Spleen (tissue), 11 donors: ENCODE measurements around the gene UNC50. TPM values are rescaled to one million over a fixed set of nuclear protein-coding genes. Genes with fewer than 3 reads are reported as not detected.
"Not testable (repeated sequence)": the region's sequence is repeated elsewhere in the genome, so short reads cannot be mapped to it uniquely, and the experiment has no call there.

ENCODE experiments used
- DNase-seq: peaks from one replicate; pipeline ENCODE4 v3.0.0-alpha.2; 2020
- H3K27ac ChIP-seq, 8 donors: fragments of 200-600 bp; sonication (generic) in 7 of 8; 1 replicate in 4 of 8; 2 replicates in 4 of 8; pipeline versions ENCODE4 v1.5.0 to v1.8.0; 2016 to 2021; ENCODE audit warnings: inconsistent platforms in 4 of 8, mild to moderate bottlenecking in 4 of 8, moderate library complexity in 1 of 8
- H3K27me3 ChIP-seq, 7 donors: fragments of 200-600 bp; sonication (generic) in 6 of 7; replicated peaks in 1 of 7; 1 replicate in 4 of 7; 2 replicates in 3 of 7; pipeline versions ENCODE4 v1.5.0 to v1.8.0; 2016 to 2021; ENCODE audit warnings: inconsistent platforms in 3 of 7, mild to moderate bottlenecking in 1 of 7
- H3K36me3 ChIP-seq, 6 donors: fragments of 200-600 bp; sonication (generic) in 5 of 6; 1 replicate in 4 of 6; 2 replicates in 2 of 6; pipeline versions ENCODE4 v1.5.0 to v1.8.0; 2016 to 2021; ENCODE audit warnings: inconsistent platforms in 2 of 6
- H3K4me1 ChIP-seq, 6 donors: fragments of 200-600 bp; sonication (generic) in 5 of 6; 1 replicate in 3 of 6; 2 replicates in 3 of 6; pipeline versions ENCODE4 v1.5.0 to v1.8.0; 2016 to 2021; ENCODE audit warnings: inconsistent platforms in 3 of 6
- H3K4me3 ChIP-seq, 8 donors: fragments of 200-600 bp; sonication (generic) in 7 of 8; 1 replicate in 4 of 8; 2 replicates in 4 of 8; pipeline versions ENCODE4 v1.5.0 to v1.8.0; 2016 to 2021; ENCODE audit warnings: inconsistent platforms in 4 of 8, mild to moderate bottlenecking in 4 of 8, moderate library complexity in 2 of 8
- H3K9me3 ChIP-seq, 8 donors: fragments of 200-600 bp; sonication (generic) in 7 of 8; 1 replicate in 4 of 8; 2 replicates in 4 of 8; pipeline versions ENCODE4 v1.5.0 to v1.8.0; 2016 to 2021; ENCODE audit warnings: inconsistent platforms in 4 of 8
- POLR2A ChIP-seq, 3 donors: fragments of 450-650 bp; IDR thresholded peaks; one replicate each; pipeline ENCODE4 v1.5.1; 2017; ENCODE audit warnings: antibody characterized with exemption in 3 of 3, mild to moderate bottlenecking in 1 of 3
- POLR2AphosphoS5 ChIP-seq, 3 donors: sonication (generic); formaldehyde crosslinking; IDR thresholded peaks; one replicate each; pipeline ENCODE4 v1.5.1; 2017; ENCODE audit warnings: antibody characterized with exemption in 3 of 3
- WGBS, 5 donors: extraction: QIAGEN DNeasy Blood & Tissue Kit in 3 of 5; methylation state at CpG; one replicate each; pipeline versions ENCODE4 v1.1.5 to v1.1.7; 2013 to 2018; 5-methylcytosine and 5-hydroxymethylcytosine counted together
- intact Hi-C: fragments of 100-400 bp; cut with DNase I; formaldehyde crosslinking; loops from one replicate; pipeline ENCODE4 v1.15.0; 2023; ENCODE audit warnings: low total_unique reads
- polyA plus RNA-seq, 3 donors: library from polyadenylated mRNA; stranded (reverse); fragments of 200-250 nt; gene quantifications; one replicate each; pipeline ENCODE4 v1.2.1, GENCODE V29; 2013
- total RNA-seq, 7 donors: library from RNA; depleted of rRNA in 3 of 7; stranded (reverse); fragments of >200 nt in 3 of 7; fragmentation: NEBNext Ultra II Directional in 4 of 7; extraction: Animal tissue kit (Norgen Biotek cat#: 25700) in 4 of 7; gene quantifications; one replicate each; pipeline versions ENCODE4 v1.1.0 to v1.2.1, GENCODE V29; 2016 to 2021
- TF ChIP-seq, protein P1 (sequence below), 11 experiments: fragments of 200-600 bp in 7 of 11; fragments of 450-650 bp in 4 of 11; sonication (generic) in 4 of 11; IDR thresholded peaks in 8 of 11; conservative IDR thresholded peaks in 3 of 11; 1 replicate in 7 of 11; 2 replicates in 4 of 11; pipeline versions ENCODE4 v1.4.0 to v1.8.0; 2016 to 2021; ENCODE audit warnings: antibody characterized with exemption in 11 of 11, inconsistent platforms in 4 of 11, mild to moderate bottlenecking in 1 of 11
- donor health status: healthy with polysubstance abuse.
- donor health status: DM: no; HTN: no; CAD: no; lungs with moderate emphysema.
- donor health status: DM: no; HTN: no; CAD: no.
- donor health status: Bipolar disorder and iron deficiency.
- donor health status: healthy.
- donor health status: DM: no; HTN: no; CAD: no.
- donor health status: DM: yes; HTN: yes; CAD: no.

UNC50 gene
- total and polyA plus RNA-seq, 10 donors, result 32.1 to 56.5 (median 43.3) TPM

DNA sequence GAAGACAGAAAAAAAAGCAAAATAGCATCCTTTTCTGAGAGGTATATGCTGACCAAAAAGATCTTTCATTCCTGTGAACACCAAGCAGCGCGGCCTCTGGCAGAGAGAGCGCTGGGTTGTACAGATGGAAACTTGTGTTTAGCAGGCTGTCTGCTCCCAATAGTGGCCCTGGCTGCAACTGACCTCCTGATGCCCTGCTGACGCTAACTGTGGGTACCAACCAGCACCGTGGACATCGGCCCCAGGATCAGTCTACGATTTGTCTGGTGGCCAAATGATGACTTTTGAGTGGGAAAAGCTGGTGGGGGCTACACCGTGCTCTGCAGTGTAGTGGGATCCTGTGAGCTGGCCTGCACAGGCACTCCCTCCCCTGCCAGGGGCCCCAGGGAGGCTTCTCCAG, 15.8 kb upstream of the UNC50 start:
- WGBS, 5 donors, result 94 to 98% (median 96%) methylated on average over 8 of the region's 8 CpGs
- peaks cover 0 to 87% (median 22%) of the 10 kb centered on the region in 6 donors for H3K36me3 ChIP-seq

DNA sequence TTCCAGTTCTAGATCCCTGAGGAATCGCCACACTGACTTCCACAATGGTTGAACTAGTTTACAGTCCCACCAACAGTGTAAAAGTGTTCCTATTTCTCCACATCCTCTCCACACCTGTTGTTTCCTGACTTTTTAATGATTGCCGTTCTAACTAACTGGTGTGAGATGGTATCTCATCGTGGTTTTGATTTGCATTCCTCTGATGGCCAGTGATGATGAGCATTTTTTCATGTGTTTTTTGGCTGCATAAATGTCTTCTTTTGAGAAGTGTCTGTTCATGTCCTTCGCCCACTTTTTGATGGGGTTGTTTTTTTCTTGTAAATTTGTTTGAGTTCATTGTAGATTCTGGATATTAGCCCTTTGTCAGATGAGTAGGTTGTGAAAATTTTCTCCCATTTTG, 13.7 kb upstream of the UNC50 start:
- H3K27ac ChIP-seq, H3K27me3 ChIP-seq, DNase-seq, H3K9me3 ChIP-seq, H3K4me3 ChIP-seq, intact Hi-C loops, H3K4me1 ChIP-seq: not testable (repeated sequence)
- H3K36me3 ChIP-seq, result peaks cover 0 to 87% (median 30%) of the 10 kb centered on the region in 6 donors
- WGBS, 5 donors, result 74 to 90% (median 78%) methylated on average over 2 to 4 of the region's 4 CpGs

More for the DNA sequence above, 15.8 kb upstream of the UNC50 start:
- Histone ChIP-seq H3K4me1 (no peaks in the 10 kb centered on the region), H3K9me3 (peaks cover 0 to 8% (median 1%) of the 10 kb centered on the region in 8 donors), H3K27ac (no peak overlapping the region), H3K4me3 (no peak overlapping the region), H3K27me3 (no peaks in the 10 kb centered on the region)
- TF ChIP-seq POLR2AphosphoS5 (IDR thresholded peaks at IDR 0.05), result peak in 1 of 3 donors; percentile 10
- TF ChIP-seq, protein P1, sequence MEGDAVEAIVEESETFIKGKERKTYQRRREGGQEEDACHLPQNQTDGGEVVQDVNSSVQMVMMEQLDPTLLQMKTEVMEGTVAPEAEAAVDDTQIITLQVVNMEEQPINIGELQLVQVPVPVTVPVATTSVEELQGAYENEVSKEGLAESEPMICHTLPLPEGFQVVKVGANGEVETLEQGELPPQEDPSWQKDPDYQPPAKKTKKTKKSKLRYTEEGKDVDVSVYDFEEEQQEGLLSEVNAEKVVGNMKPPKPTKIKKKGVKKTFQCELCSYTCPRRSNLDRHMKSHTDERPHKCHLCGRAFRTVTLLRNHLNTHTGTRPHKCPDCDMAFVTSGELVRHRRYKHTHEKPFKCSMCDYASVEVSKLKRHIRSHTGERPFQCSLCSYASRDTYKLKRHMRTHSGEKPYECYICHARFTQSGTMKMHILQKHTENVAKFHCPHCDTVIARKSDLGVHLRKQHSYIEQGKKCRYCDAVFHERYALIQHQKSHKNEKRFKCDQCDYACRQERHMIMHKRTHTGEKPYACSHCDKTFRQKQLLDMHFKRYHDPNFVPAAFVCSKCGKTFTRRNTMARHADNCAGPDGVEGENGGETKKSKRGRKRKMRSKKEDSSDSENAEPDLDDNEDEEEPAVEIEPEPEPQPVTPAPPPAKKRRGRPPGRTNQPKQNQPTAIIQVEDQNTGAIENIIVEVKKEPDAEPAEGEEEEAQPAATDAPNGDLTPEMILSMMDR (IDR thresholded peaks at IDR 0.05 in 8 of 11, conservative IDR thresholded peaks at IDR 0.05 in 3 of 11), result no peak
- intact Hi-C loops, result no loop called here
- DNase-seq, result no peak

DNA sequence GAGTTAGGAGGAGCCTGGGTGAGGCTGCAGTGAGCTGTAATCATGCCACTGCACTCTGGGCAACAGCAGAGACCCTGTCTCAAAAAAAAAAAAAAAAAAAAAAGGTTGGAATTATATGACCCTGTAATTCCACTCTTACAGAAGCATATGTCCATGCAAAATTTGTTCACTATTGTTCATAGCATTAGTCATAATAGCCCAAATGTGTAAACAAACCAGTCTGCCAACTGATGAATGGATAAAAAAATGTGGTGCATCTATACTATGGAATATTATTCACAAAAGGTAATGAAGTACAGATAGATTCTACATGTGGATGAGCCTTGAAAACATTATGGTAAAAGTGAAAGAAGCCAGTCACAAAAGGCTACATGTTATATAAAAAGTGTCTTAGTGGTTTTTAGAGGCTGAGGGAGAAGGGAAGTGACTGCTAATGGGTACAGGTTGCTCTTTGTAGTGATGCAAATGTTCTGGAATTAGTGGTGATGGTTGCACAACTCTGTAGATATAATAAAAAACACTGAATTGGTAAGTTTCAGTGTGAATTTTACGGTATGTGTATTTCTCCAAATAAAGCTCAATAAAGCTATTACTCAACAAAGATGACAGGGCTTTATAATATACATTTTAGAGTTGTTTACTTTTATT, 9.5 kb upstream of the UNC50 start:
- TF ChIP-seq, protein P1 (IDR thresholded peaks at IDR 0.05 in 8 of 11, conservative IDR thresholded peaks at IDR 0.05 in 3 of 11), result no peak
- TF ChIP-seq POLR2A (IDR thresholded peaks at IDR 0.05) (no peak), POLR2AphosphoS5 (IDR thresholded peaks at IDR 0.05) (no peak)
- Histone ChIP-seq H3K27ac (no peak overlapping the region), H3K4me3 (no peak overlapping the region), H3K9me3 (peaks cover 0 to 4% (median 1%) of the 10 kb centered on the region in 8 donors), H3K36me3 (peaks cover 0 to 87% (median 53%) of the 10 kb centered on the region in 6 donors), H3K27me3 (no peaks in the 10 kb centered on the region), H3K4me1 (no peaks in the 10 kb centered on the region)
- intact Hi-C loops, result no loop called here
- WGBS, 5 donors, result 74 to 95% (median 82%) methylated on average over 1 of the region's 1 CpG
- no peak for DNase-seq

DNA sequence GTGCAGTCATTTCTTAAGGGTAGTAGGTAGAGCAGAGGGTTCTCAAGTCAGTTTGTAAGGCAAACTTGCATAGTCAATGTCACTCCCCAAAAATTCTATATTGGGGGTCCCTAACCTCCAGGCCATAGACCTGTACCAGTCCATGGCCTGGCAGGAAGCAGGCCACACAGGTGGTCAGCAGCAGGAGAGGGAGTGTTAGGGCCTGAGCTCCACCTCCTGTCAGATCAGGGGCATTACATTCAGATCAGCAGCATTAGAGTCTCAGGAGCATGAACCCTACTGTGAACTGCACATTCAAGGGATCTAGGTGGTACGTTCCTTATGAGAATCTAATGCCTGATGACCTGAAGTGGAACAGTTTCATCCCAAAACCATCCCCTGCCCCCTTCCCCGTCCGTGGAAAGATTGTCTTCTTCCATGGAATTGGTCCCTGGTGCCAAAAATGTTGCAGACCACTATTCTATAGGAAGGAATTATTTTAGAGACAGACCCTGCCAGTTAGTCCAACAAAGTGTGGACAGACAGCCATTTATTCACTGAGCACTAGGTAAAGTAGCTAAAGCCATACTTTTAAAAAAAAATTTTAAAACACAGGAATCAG, 6.8 kb upstream of the UNC50 start:
- intact Hi-C loops, result no loop called here
- Histone ChIP-seq H3K9me3 (no peaks in the 10 kb centered on the region), H3K4me1 (peaks cover 8 to 25% (median 19%) of the 10 kb centered on the region in 6 donors), H3K27me3 (no peaks in the 10 kb centered on the region), H3K27ac (no peak overlapping the region), H3K36me3 (peaks cover 0 to 86% (median 57%) of the 10 kb centered on the region in 6 donors), H3K4me3 (no peak overlapping the region)
- no peak for TF ChIP-seq POLR2A (IDR thresholded peaks at IDR 0.05)
- TF ChIP-seq, protein P1 (IDR thresholded peaks at IDR 0.05 in 8 of 11, conservative IDR thresholded peaks at IDR 0.05 in 3 of 11), result peak in 7 of 11 experiments; percentile 35 to 50 (median 42)
- TF ChIP-seq POLR2AphosphoS5 (IDR thresholded peaks at IDR 0.05), result peak in 1 of 3 donors; percentile 39
- no peak for DNase-seq
- WGBS, 5 donors, result 83 to 92% (median 88%) methylated on average over 3 of the region's 3 CpGs
